GM18870 (cell line): Measurements from ENCODE around the gene TRMO.

Experiments used
- ATAC-seq: cut with Tn5 transposase; IDR thresholded peaks from one replicate; pipeline ENCODE4 v1.9.1; 2021; ENCODE audit warnings: moderate library complexity; ENCODE audit not compliant: unreplicated experiment

Gene TRMO

GRCh38 chr9:97861148-97861475 is 61.2 kb downstream of the TRMO start:
- no peak for ATAC-seq

GRCh38 chr9:97860451-97861147 is 61.7 kb downstream of the TRMO start:
- ATAC-seq, result no peak

- ATAC-seq, result no peak
Observed at GRCh38 chr9:97859346-97859745, 63.0 kb downstream of the TRMO start.

- no peak for ATAC-seq
Observed at GRCh38 chr9:97858826-97859225, 63.5 kb downstream of the TRMO start.

GRCh38 chr9:97858393-97858713 is 63.9 kb downstream of the TRMO start:
- no peak for ATAC-seq

- no peak for ATAC-seq
Observed at GRCh38 chr9:97857606-97858392, 64.5 kb downstream of the TRMO start.

GRCh38 chr9:97856857-97857605 is 65.3 kb downstream of the TRMO start:
- no peak for ATAC-seq

- no peak for ATAC-seq
Observed at GRCh38 chr9:97855899-97856298, 66.4 kb downstream of the TRMO start.

- no peak for ATAC-seq
Observed at GRCh38 chr9:97855486-97855875, 66.8 kb downstream of the TRMO start.

GRCh38 chr9:97854696-97855485 is 67.4 kb downstream of the TRMO start:
- no peak for ATAC-seq
